Natural killer cell (primary cell): ENCODE measurements around the gene GSPT2. TPM values are rescaled to one million over a fixed set of nuclear protein-coding genes. Genes with fewer than 3 reads are reported as not detected.
A peak's percentile ranks its signal among the peaks of the same experiment; 100 is the strongest.
"Not testable (repeated sequence)": the region's sequence is repeated elsewhere in the genome, so short reads cannot be mapped to it uniquely, and the experiment has no call there.

Source experiments
- ATAC-seq, 3 donors: fragments of 150-1000 bp in 2 of 3; fragments of 200-7000 bp in 1 of 3; cut with Tn5 transposase; 1 replicate in 1 of 3; 2 replicates in 2 of 3; pipeline ENCODE4 v1.10.0; 2021; ENCODE audit warnings: mild to moderate bottlenecking in 2 of 3, moderate library complexity in 2 of 3
- DNase-seq, 2 donors: peaks; one replicate each; pipeline versions ENCODE4 v3.0.0 to v3.0.0-alpha.2; 2013 to 2021; ENCODE audit warnings: mixed read lengths in 1 of 2
- H3K27ac ChIP-seq: one replicate; pipeline ENCODE4 v1.5.1; 2013; ENCODE audit warnings: mild to moderate bottlenecking, low read length
- H3K27me3 ChIP-seq: one replicate; pipeline ENCODE4 v1.6.1; 2013; ENCODE audit warnings: low read length; ENCODE audit not compliant: control insufficient read depth, insufficient read depth
- H3K36me3 ChIP-seq: one replicate; pipeline ENCODE4 v1.6.1; 2013; ENCODE audit warnings: low read length; ENCODE audit not compliant: control insufficient read depth, insufficient read depth
- H3K4me1 ChIP-seq: one replicate; pipeline ENCODE4 v1.6.1; 2013; ENCODE audit warnings: low read length; ENCODE audit not compliant: control insufficient read depth, insufficient read depth
- H3K4me3 ChIP-seq: one replicate; pipeline ENCODE4 v1.5.1; 2013; ENCODE audit warnings: low read length
- H3K9me3 ChIP-seq: one replicate; pipeline ENCODE4 v1.6.1; 2013; ENCODE audit warnings: low read length; ENCODE audit not compliant: control insufficient read depth, insufficient read depth
- H3K27ac Mint-ChIP-seq, 2 donors: one replicate each; pipeline ENCODE4 v1.8.0; 2022; ENCODE audit warnings: mild to moderate bottlenecking in 2 of 2, mixed read lengths in 2 of 2, moderate library complexity in 1 of 2
- H3K27me3 Mint-ChIP-seq, 2 donors: one replicate each; pipeline ENCODE4 v1.8.0; 2022; ENCODE audit warnings: low read depth in 2 of 2, mixed read lengths in 2 of 2
- H3K36me3 Mint-ChIP-seq: one replicate; pipeline ENCODE4 v1.8.0; 2022; ENCODE audit warnings: mixed read lengths
- H3K4me1 Mint-ChIP-seq, 2 donors: one replicate each; pipeline ENCODE4 v1.8.0; 2022; ENCODE audit warnings: mixed read lengths in 2 of 2
- H3K4me3 Mint-ChIP-seq: one replicate; pipeline ENCODE4 v1.8.0; 2022; ENCODE audit warnings: mild to moderate bottlenecking, moderate library complexity, mixed read lengths
- H3K9me3 Mint-ChIP-seq, 2 donors: one replicate each; pipeline ENCODE4 v1.8.0; 2022; ENCODE audit warnings: mixed read lengths in 2 of 2
- WGBS: methylation state at CpG from one replicate; pipeline ENCODE4 v1.1.7; 2013; ENCODE audit warnings: missing lambda C conversion rate; ENCODE audit not compliant: insufficient coverage; 5-methylcytosine and 5-hydroxymethylcytosine counted together
- intact Hi-C: fragments of 100-400 bp; cut with micrococcal nuclease; formaldehyde crosslinking; loops from one replicate; pipeline ENCODE4 v1.14.2; 2022
- total RNA-seq, 4 donors: library from RNA; stranded (reverse); fragments of 120-200 nt in 1 of 4; gene quantifications; one replicate each; pipeline versions ENCODE4 v1.2.3 to v1.2.4, GENCODE V29; 2013 to 2022
- TF ChIP-seq, protein P1 (sequence below): fragments of 200-600 bp; IDR thresholded peaks from one replicate; pipeline ENCODE4 v1.8.0; 2022; ENCODE audit warnings: antibody characterized with exemption

The GSPT2 gene
- total RNA-seq: 1 to 10 TPM; 8.0 to 8.5 (median 8.2) TPM
- total RNA-seq (2013): 10.1 TPM

DNA sequence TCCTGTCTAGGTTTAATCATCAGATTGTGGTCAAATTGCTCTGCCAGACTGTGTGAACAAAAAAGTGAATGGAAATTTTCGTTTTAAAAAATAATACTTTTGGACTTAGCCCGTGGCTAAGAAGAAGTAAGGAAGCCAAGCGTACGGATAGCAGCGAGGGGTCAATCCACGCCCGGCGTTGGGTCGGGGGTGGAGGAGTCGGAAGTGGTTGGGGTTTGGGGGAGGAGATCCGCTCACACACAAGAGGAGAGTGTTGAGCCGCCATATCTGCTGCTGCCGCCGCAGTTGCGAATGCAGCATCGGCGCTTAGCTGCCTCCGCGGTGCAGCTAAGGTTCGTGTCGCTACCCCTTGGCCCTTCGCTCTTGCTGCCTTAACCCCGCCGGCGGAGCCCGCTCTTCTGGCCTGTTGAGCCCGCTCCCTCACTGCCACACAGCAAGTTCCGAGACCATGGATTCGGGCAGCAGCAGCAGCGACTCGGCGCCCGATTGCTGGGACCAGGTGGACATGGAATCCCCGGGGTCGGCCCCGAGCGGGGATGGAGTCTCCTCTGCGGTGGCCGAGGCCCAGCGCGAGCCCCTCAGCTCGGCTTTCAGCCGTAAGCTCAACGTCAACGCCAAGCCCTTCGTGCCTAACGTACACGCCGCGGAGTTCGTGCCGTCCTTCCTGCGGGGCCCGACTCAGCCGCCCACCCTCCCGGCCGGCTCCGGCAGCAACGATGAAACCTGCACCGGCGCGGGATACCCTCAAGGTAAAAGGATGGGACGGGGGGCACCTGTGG is at the start of gene GSPT2:
Gene GSPT2, plus strand, starts transcription at position 264 of the 779 bp plus-strand sequence. Its CDS starts 185 bp downstream, at position 449.
- Histone ChIP-seq H3K27me3 (peaks cover 2% of the 10 kb centered on the region), H3K9me3 (peaks cover 11% of the 10 kb centered on the region), H3K27ac (peak within 1 kb of the TSS; percentile 73), H3K4me1 (peaks cover 10% of the 10 kb centered on the region), H3K4me3 (peak within 1 kb of the TSS; percentile 89), H3K36me3 (no peaks in the 10 kb centered on the region)
- Mint-ChIP-seq H3K4me1 (peaks cover 11 to 21% of the 10 kb centered on the region in 2 donors), H3K9me3 (peaks cover 2 to 18% of the 10 kb centered on the region in 2 donors), H3K27ac (peak within 1 kb of the TSS; percentile 59 to 84), H3K27me3 (peaks cover 10 to 32% of the 10 kb centered on the region in 2 donors), H3K4me3 (peak within 1 kb of the TSS; percentile 86), H3K36me3 (peaks cover 16% of the 10 kb centered on the region)
- ATAC-seq (peak; percentile 84 to 96 (median 91)), DNase-seq (peak; percentile 45 to 68)
- WGBS: under 1% methylated on average over 63 of the region's 63 CpGs
- intact Hi-C loops: no loop called here
- TF ChIP-seq, protein P1, sequence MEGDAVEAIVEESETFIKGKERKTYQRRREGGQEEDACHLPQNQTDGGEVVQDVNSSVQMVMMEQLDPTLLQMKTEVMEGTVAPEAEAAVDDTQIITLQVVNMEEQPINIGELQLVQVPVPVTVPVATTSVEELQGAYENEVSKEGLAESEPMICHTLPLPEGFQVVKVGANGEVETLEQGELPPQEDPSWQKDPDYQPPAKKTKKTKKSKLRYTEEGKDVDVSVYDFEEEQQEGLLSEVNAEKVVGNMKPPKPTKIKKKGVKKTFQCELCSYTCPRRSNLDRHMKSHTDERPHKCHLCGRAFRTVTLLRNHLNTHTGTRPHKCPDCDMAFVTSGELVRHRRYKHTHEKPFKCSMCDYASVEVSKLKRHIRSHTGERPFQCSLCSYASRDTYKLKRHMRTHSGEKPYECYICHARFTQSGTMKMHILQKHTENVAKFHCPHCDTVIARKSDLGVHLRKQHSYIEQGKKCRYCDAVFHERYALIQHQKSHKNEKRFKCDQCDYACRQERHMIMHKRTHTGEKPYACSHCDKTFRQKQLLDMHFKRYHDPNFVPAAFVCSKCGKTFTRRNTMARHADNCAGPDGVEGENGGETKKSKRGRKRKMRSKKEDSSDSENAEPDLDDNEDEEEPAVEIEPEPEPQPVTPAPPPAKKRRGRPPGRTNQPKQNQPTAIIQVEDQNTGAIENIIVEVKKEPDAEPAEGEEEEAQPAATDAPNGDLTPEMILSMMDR: no peak

DNA sequence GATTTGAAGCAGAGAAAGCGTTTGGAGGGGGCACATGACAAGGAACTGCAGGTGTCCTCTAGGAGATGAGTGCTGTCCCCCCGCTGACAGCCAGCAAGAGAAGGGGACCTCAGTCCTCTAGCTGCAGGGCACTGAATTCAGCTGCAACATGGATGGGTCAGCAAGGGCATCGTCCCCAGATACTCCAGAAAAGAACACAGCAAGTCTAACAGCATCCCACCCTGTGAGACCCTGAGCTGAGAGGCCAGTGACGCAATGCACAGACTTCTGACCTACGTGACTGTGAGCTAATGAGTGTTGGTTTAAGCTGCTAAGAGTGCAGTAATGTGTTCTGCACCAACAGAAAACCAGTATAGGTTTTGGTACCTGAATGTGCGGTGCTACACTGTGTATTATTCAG is 49.0 kb upstream of the GSPT2 start:
- H3K27ac Mint-ChIP-seq: no peak overlapping the region
- H3K4me1 ChIP-seq: no peaks in the 10 kb centered on the region

GRCh38 chrX:51697397-51697796 is 45.8 kb upstream of the GSPT2 start:
- TF ChIP-seq, protein P1: no peak
- no peak for ATAC-seq
- Mint-ChIP-seq H3K27me3 (peaks cover 8 to 54% of the 10 kb centered on the region in 2 donors), H3K4me3 (no peak overlapping the region), H3K9me3 (no peaks in the 10 kb centered on the region), H3K27ac (no peak overlapping the region), H3K36me3 (no peaks in the 10 kb centered on the region), H3K4me1 (no peaks in the 10 kb centered on the region)
- no peak overlapping the region for H3K27ac ChIP-seq
- H3K27me3 ChIP-seq: no peaks in the 10 kb centered on the region
- H3K4me1 ChIP-seq: no peaks in the 10 kb centered on the region
- no peaks in the 10 kb centered on the region for H3K36me3 ChIP-seq
- intact Hi-C loops: no loop called here
- DNase-seq: no peak
- H3K9me3 ChIP-seq: no peaks in the 10 kb centered on the region
- H3K4me3 ChIP-seq: no peak overlapping the region
- WGBS: 94% methylated on average over 8 of the region's 8 CpGs

More for the DNA sequence above, 49.0 kb upstream of the GSPT2 start:
- no peaks in the 10 kb centered on the region for H3K36me3 ChIP-seq
- DNase-seq (no peak), ATAC-seq (no peak)
- H3K4me3 ChIP-seq: no peak overlapping the region
- no peak overlapping the region for H3K27ac ChIP-seq
- no peaks in the 10 kb centered on the region for H3K4me1 Mint-ChIP-seq
- TF ChIP-seq, protein P1: no peak
- peaks cover 8 to 47% of the 10 kb centered on the region in 2 donors for H3K27me3 Mint-ChIP-seq
- no peak overlapping the region for H3K4me3 Mint-ChIP-seq
- intact Hi-C loops: no loop called here
- H3K36me3 Mint-ChIP-seq: no peaks in the 10 kb centered on the region
- H3K9me3 ChIP-seq: no peaks in the 10 kb centered on the region
- no peaks in the 10 kb centered on the region for H3K27me3 ChIP-seq
- WGBS: 91% methylated on average over 6 of the region's 6 CpGs
- no peaks in the 10 kb centered on the region for H3K9me3 Mint-ChIP-seq

- H3K27me3 Mint-ChIP-seq, H3K9me3 Mint-ChIP-seq, intact Hi-C loops, DNase-seq, ATAC-seq, H3K4me3 ChIP-seq, H3K27me3 ChIP-seq, H3K4me1 ChIP-seq, H3K27ac Mint-ChIP-seq, H3K9me3 ChIP-seq, H3K27ac ChIP-seq, H3K4me3 Mint-ChIP-seq, H3K4me1 Mint-ChIP-seq, H3K36me3 ChIP-seq, H3K36me3 Mint-ChIP-seq: not testable (repeated sequence)
- WGBS: no CpG with 5 or more reads among the region's 87 CpGs
Measured at GRCh38 chrX:51710277-51711164, 32.7 kb upstream of the GSPT2 start, which contains the start of gene CENPVL1. Gene CENPVL1, plus strand, starts transcription at chrX:51710512. Its CDS starts 0 bp downstream, at chrX:51710512.

DNA sequence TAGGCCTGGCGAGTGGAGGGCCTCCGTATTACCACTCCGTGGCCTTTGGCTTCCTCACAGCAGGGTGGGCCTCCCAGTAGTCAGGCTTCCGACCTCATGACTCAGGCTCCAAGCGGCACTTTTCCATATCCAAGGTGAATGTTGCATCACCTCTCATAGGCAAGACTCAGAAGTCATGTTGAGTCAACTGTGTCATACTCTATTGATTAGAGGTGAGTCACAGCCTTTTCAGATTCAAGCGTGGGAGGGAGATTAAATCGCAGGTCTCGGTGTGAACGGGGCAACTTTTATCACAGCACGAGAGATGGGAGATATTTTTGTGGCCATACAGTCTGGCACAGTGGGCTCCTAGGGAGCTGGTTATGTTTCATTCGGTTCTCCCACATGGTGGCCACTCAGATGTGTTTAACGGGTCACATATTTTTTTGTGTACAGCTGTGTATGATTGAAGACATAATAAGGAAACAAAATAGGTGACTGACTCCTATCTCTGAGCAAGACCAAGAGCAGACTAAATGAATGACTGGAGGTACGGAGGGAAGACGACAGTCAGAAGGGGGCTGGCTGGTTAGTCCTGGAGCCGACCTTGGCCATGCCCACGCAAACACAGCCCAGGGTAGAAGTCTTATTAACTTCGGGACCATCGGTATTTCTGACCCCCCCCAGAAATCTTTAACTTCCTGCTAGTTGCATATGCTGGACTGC is 30.1 kb upstream of the GSPT2 start:
- WGBS: no CpG with 5 or more reads among the region's 18 CpGs
- H3K4me3 Mint-ChIP-seq, DNase-seq, H3K4me3 ChIP-seq, H3K27me3 ChIP-seq, H3K4me1 ChIP-seq, H3K9me3 ChIP-seq, H3K27ac ChIP-seq, ATAC-seq, H3K9me3 Mint-ChIP-seq, H3K27ac Mint-ChIP-seq, H3K36me3 Mint-ChIP-seq, H3K4me1 Mint-ChIP-seq, H3K27me3 Mint-ChIP-seq, intact Hi-C loops, H3K36me3 ChIP-seq: not testable (repeated sequence)
